Activated T-helper 1 cell treated with anti-CD3 and anti-CD28 coated beads, Interleukin-12 subunit alpha, Interleukin-12 subunit beta, Interleukin-2, Interleukin-4 antibody, amounts not matched to agents 30 ng/mL and 10 ng/mL and 1 ng/mL, durations not matched to agents 14 hours and 24 hours and 36 hours (primary cell): ENCODE data around the gene GLIS2. TPM values are rescaled to one million over a fixed set of nuclear protein-coding genes. Genes with fewer than 3 reads are reported as not detected.

ENCODE experiments used
- DNase-seq: peaks from one replicate; pipeline ENCODE4 v3.0.0; 2021; ENCODE audit warnings: low spot score
- H3K27ac Mint-ChIP-seq: one replicate; pipeline ENCODE4 v1.8.0; 2021; ENCODE audit warnings: mild to moderate bottlenecking, mixed read lengths
- H3K27me3 Mint-ChIP-seq: one replicate; pipeline ENCODE4 v1.8.0; 2022; ENCODE audit warnings: mild to moderate bottlenecking, moderate library complexity, mixed read lengths; ENCODE audit not compliant: insufficient read depth
- H3K36me3 Mint-ChIP-seq: one replicate; pipeline ENCODE4 v1.8.0; 2021; ENCODE audit warnings: low read depth, mixed read lengths
- H3K4me1 Mint-ChIP-seq: one replicate; pipeline ENCODE4 v1.8.0; 2021; ENCODE audit warnings: low read depth, mixed read lengths
- H3K4me3 Mint-ChIP-seq: one replicate; pipeline ENCODE4 v1.8.0; 2021; ENCODE audit warnings: mild to moderate bottlenecking, moderate library complexity, mixed read lengths
- H3K9me3 Mint-ChIP-seq: one replicate; pipeline ENCODE4 v1.8.0; 2021; ENCODE audit warnings: mixed read lengths
- intact Hi-C: fragments of 100-400 bp; cut with micrococcal nuclease; formaldehyde crosslinking; loops from one replicate; pipeline ENCODE4 v1.15.1; 2024
- total RNA-seq: library from RNA; stranded (reverse); gene quantifications from 2 replicates; pipeline ENCODE4 v1.2.3, GENCODE V29; 2022

Gene GLIS2
- total RNA-seq, 1 donor from 2014 or later, result 0.54 TPM

DNA sequence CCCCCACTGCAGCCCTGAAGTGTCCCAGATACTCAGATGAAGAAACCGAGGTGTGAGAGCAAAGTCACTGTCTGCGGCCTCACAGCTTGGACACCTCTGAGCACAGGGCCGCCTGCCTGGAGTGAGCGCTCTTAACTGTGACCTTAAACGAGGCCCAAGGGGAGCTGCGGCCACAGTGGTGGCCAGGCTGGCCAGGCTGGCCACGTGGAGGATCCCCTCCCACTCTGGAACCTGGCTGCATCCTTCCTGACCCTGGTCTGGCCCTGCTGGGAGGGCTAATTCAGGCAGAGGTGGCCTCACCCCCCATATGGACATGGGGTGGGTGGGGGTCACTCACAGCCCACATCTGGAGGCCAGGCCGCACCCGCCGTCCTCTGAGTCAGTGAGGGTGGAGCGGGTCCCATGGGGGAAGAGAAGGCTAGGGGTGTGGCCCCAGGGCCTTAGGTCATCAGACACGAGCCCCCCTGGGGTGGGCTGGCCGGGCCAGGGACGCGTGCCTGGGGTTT lies 62.3 kb downstream of the GLIS2 start:
- Mint-ChIP-seq H3K4me3 (no peak overlapping the region), H3K9me3 (no peaks in the 10 kb centered on the region), H3K36me3 (no peaks in the 10 kb centered on the region), H3K27ac (no peak overlapping the region), H3K27me3 (no peaks in the 10 kb centered on the region), H3K4me1 (no peaks in the 10 kb centered on the region)
- no peak for DNase-seq
- intact Hi-C loops, result no loop called here

DNA sequence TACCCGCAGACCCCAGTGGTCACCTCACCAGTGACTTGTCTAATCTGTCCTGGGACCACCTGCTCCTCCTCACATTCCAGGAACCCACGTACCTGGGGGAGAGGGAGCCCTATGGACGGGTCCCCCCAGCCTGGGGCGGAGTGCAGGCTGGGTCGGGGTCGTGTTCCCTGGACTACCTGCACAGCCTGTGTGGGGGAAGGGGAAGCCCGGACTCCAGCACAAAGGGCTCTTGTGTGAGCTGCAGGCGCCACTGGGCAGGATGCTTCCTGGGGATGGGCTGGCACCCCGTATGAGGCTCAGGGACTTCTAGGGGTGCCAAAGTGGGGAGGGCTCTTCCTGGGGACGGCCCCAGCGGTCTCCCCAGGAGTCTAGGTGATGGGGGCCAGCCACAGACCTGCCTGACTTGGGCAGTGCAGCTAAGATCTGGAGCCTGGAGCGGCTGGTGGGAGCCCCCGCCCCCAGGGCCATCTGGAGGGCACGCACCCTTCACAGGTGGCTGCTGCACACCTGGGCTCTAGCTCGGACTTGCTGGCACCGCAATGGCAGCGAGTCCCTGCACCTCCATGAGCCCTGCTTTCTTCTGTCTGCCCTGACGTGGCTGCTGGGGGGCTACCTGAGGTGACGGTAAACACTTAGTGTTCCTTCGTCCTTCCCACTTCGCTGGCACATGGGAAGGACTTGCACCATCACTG lies 63.3 kb downstream of the GLIS2 start:
- no peaks in the 10 kb centered on the region for H3K9me3 Mint-ChIP-seq
- no peaks in the 10 kb centered on the region for H3K4me1 Mint-ChIP-seq
- H3K4me3 Mint-ChIP-seq, result no peak overlapping the region
- intact Hi-C loops, result no loop called here
- H3K27ac Mint-ChIP-seq, result no peak overlapping the region
- no peak for DNase-seq
- H3K36me3 Mint-ChIP-seq, result no peaks in the 10 kb centered on the region
- no peaks in the 10 kb centered on the region for H3K27me3 Mint-ChIP-seq

DNA sequence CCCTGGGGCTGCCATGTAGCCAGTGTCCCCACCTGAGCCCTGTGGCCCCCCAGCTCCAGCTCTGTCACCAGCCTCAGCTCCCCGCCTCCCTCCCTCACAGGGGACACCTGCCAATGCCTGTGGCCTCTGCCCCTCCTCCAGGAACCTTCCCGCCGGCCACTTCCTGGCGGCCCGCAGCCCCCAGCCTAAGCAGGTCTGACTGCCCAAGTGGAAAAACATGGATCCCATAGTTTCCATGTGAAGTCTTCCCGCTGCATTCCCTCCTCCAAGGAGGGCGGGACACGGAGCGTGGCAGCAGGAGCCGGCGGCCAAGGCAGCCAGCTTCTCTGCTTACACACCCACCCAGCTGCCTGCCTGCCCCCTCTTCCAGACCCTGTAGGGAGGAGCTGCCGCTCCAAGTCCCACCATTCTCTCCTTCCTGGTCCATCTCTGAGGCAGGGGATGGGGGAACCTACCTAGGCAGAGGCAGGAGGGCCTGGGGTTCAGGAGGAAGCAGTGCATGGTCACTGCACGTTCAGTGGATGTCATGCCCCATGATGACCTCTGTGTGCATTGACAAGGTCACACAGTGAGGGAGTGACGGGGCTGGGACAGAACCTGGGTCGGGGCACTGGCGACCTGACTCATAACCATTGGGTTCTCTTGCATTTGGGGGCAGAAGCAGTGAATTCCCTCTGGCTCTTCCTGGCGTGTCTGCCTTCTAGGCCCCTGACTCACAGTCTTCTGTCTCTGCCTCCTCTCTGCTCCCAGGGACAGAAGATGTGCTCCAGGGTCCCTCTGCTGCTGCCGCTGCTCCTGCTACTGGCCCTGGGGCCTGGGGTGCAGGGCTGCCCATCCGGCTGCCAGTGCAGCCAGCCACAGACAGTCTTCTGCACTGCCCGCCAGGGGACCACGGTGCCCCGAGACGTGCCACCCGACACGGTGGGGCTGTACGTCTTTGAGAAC lies 64.5 kb downstream of the GLIS2 start:
- Mint-ChIP-seq H3K36me3 (no peaks in the 10 kb centered on the region), H3K27ac (no peak overlapping the region), H3K27me3 (no peaks in the 10 kb centered on the region), H3K4me3 (no peak overlapping the region), H3K4me1 (no peaks in the 10 kb centered on the region), H3K9me3 (no peaks in the 10 kb centered on the region)
- intact Hi-C loops, result no loop called here
- no peak for DNase-seq

DNA sequence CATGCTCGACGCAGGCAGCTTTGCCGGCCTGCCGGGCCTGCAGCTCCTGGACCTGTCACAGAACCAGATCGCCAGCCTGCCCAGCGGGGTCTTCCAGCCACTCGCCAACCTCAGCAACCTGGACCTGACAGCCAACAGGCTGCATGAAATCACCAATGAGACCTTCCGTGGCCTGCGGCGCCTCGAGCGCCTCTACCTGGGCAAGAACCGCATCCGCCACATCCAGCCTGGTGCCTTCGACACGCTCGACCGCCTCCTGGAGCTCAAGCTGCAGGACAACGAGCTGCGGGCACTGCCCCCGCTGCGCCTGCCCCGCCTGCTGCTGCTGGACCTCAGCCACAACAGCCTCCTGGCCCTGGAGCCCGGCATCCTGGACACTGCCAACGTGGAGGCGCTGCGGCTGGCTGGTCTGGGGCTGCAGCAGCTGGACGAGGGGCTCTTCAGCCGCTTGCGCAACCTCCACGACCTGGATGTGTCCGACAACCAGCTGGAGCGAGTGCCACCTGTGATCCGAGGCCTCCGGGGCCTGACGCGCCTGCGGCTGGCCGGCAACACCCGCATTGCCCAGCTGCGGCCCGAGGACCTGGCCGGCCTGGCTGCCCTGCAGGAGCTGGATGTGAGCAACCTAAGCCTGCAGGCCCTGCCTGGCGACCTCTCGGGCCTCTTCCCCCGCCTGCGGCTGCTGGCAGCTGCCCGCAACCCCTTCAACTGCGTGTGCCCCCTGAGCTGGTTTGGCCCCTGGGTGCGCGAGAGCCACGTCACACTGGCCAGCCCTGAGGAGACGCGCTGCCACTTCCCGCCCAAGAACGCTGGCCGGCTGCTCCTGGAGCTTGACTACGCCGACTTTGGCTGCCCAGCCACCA lies 65.4 kb downstream of the GLIS2 start:
- intact Hi-C loops, result no loop called here
- Mint-ChIP-seq H3K4me3 (no peak overlapping the region), H3K4me1 (no peaks in the 10 kb centered on the region), H3K9me3 (no peaks in the 10 kb centered on the region), H3K27ac (no peak overlapping the region), H3K27me3 (no peaks in the 10 kb centered on the region), H3K36me3 (peaks cover 3% of the 10 kb centered on the region)
- DNase-seq, result no peak

DNA sequence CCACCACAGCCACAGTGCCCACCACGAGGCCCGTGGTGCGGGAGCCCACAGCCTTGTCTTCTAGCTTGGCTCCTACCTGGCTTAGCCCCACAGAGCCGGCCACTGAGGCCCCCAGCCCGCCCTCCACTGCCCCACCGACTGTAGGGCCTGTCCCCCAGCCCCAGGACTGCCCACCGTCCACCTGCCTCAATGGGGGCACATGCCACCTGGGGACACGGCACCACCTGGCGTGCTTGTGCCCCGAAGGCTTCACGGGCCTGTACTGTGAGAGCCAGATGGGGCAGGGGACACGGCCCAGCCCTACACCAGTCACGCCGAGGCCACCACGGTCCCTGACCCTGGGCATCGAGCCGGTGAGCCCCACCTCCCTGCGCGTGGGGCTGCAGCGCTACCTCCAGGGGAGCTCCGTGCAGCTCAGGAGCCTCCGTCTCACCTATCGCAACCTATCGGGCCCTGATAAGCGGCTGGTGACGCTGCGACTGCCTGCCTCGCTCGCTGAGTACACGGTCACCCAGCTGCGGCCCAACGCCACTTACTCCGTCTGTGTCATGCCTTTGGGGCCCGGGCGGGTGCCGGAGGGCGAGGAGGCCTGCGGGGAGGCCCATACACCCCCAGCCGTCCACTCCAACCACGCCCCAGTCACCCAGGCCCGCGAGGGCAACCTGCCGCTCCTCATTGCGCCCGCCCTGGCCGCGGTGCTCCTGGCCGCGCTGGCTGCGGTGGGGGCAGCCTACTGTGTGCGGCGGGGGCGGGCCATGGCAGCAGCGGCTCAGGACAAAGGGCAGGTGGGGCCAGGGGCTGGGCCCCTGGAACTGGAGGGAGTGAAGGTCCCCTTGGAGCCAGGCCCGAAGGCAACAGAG lies 66.3 kb downstream of the GLIS2 start:
- no peak overlapping the region for H3K4me3 Mint-ChIP-seq
- H3K36me3 Mint-ChIP-seq, result peaks cover 3% of the 10 kb centered on the region
- H3K27ac Mint-ChIP-seq, result no peak overlapping the region
- no peaks in the 10 kb centered on the region for H3K9me3 Mint-ChIP-seq
- H3K27me3 Mint-ChIP-seq, result no peaks in the 10 kb centered on the region
- no peaks in the 10 kb centered on the region for H3K4me1 Mint-ChIP-seq
- intact Hi-C loops, result no loop called here
- DNase-seq, result no peak

DNA sequence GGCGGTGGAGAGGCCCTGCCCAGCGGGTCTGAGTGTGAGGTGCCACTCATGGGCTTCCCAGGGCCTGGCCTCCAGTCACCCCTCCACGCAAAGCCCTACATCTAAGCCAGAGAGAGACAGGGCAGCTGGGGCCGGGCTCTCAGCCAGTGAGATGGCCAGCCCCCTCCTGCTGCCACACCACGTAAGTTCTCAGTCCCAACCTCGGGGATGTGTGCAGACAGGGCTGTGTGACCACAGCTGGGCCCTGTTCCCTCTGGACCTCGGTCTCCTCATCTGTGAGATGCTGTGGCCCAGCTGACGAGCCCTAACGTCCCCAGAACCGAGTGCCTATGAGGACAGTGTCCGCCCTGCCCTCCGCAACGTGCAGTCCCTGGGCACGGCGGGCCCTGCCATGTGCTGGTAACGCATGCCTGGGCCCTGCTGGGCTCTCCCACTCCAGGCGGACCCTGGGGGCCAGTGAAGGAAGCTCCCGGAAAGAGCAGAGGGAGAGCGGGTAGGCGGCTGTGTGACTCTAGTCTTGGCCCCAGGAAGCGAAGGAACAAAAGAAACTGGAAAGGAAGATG lies 67.0 kb downstream of the GLIS2 start:
- no peak overlapping the region for H3K27ac Mint-ChIP-seq
- no peaks in the 10 kb centered on the region for H3K27me3 Mint-ChIP-seq
- no peaks in the 10 kb centered on the region for H3K9me3 Mint-ChIP-seq
- no peaks in the 10 kb centered on the region for H3K4me1 Mint-ChIP-seq
- intact Hi-C loops, result no loop called here
- DNase-seq, result no peak
- peaks cover 3% of the 10 kb centered on the region for H3K36me3 Mint-ChIP-seq
- no peak overlapping the region for H3K4me3 Mint-ChIP-seq

DNA sequence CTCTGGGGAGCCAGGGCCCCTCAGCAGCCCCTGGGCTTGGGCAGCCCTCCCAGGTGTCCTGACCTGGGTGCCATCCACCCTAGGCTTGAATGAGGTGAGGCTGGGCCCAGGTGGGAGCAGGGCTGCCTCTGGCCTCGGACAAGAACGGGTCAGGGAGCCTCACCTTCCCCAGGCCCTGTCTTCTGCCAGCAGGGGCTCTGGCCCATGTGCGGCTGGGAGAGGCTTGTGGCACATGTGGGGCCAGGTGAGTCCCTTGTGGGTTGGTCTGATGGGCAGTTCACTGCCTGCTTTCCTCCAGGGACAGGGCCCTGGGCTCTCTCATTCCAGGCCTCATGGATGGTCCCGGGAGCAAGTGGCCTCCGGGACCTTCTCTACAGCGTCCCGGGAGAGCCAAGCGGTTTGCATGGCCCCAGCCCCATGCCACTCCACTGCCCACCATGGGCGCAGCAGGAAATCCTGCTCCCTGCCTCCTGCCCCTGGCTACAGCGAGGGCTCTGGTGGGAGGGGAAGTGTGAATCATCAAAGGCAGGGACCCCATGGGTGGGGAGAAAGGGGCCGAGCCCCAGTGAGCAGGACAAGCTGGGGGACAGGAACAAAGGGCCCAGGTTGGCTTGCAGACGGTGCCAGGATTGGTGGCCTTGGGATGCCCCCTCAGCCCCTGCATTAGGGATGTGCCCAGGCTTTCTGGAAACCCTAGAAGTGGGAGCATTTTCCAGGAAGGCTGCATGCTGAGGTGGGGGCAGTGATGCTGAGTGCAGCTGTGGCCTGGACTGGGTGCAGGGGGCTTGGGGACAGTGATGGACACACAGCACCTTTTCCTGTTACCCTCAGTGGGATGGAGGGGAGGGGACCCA lies 68.0 kb downstream of the GLIS2 start:
- no peak for DNase-seq
- Mint-ChIP-seq H3K27ac (no peak overlapping the region), H3K27me3 (no peaks in the 10 kb centered on the region), H3K9me3 (no peaks in the 10 kb centered on the region), H3K36me3 (peaks cover 3% of the 10 kb centered on the region), H3K4me1 (no peaks in the 10 kb centered on the region), H3K4me3 (no peak overlapping the region)
- intact Hi-C loops, result no loop called here

DNA sequence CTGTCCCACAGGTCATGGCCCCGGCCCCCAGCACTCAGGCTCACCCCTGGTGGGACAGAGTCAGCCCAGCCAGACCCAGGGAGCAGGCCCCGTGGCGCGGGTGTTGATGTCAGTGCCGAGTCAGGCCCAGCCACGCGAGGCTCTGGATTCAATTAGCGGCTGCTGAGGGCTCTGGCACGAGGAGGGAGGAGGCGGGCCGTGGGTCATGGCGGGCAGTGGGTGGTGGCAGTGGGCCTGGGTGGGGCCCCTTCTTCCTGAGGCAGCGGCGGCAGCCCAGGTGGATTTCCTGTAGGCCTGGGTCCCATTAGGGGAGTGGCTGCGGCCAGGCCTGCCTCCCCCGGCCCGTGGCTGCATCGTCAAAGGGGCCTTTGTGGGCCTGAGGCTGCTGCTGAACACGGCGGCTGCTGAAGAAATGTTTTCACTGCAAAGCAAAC lies 68.7 kb downstream of the GLIS2 start:
- peaks cover 4% of the 10 kb centered on the region for H3K36me3 Mint-ChIP-seq
- H3K27me3 Mint-ChIP-seq, result no peaks in the 10 kb centered on the region
- no peaks in the 10 kb centered on the region for H3K4me1 Mint-ChIP-seq
- no peak overlapping the region for H3K4me3 Mint-ChIP-seq
- no peak for DNase-seq
- intact Hi-C loops, result no loop called here
- no peak overlapping the region for H3K27ac Mint-ChIP-seq
- H3K9me3 Mint-ChIP-seq, result no peaks in the 10 kb centered on the region

DNA sequence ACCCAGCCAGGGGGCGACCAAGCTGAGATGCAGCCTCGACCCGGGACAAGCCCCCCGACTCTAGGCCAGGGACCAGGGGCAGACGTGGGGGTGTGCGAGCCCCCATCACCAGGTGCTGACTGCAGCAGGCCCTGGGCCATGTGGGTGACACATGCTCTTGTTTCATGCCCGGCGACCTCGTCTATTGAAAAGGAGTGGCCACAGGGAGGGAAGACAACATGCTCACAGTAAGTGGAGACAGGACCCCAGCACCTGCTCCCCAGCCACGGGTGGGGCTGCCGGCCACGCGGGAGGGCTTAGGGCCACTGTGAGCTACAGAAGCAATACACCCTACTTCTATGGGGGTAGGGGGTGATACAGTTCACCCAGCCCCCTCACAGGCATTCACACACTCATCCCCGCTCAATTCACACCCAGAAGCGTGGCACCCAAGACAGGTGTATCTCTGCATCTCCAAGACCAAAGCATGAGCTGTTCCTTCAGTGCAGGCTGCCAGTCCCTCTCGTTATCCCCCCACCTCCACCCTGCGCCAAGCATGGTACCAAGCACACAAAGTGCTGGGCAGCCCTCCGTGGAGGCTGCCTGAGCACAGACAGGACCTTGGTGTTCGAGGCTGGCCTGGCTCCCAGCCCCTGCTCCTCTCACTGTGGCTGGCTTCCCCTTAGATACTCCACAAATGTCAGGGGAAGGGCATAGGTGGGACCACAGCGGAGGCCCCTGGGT lies 69.4 kb downstream of the GLIS2 start:
- Mint-ChIP-seq H3K4me3 (no peak overlapping the region), H3K36me3 (peaks cover 10% of the 10 kb centered on the region), H3K9me3 (no peaks in the 10 kb centered on the region), H3K27ac (no peak overlapping the region), H3K4me1 (no peaks in the 10 kb centered on the region), H3K27me3 (no peaks in the 10 kb centered on the region)
- DNase-seq, result no peak
- intact Hi-C loops, result no loop called here

DNA sequence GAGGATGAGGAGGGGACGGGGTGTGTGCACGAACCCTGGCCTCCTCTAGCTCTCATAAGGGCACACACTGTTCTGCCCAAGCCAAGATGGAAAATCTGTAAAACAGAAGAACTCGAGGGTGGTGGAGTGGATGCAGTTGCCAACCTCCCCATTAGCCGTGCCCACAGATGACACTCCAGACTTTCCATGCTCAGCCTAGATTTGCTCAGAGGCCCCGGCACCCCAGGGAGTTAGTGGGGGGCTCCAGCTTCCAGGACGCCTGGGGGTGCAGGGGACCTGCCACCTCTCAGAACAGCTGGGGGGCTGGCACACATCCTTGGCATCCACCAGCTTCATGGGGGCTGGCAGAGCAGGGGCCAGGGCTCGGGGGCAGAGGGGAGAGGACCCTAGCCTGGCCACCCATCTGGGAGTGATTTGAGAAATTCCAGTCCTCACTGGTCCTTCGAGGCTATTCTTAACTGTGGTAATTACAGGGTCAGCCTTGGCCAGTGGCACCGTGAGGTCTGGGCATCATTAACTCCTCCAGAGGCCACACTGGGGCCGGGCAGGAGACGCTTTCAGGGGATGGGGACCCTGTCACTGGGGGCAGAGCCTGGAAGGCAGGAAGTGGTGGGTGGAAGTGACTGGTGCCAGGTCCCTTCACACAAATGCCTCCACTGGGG lies 70.1 kb downstream of the GLIS2 start:
- intact Hi-C loops, result no loop called here
- Mint-ChIP-seq H3K4me3 (no peak overlapping the region), H3K27ac (no peak overlapping the region), H3K36me3 (peaks cover 10% of the 10 kb centered on the region), H3K27me3 (no peaks in the 10 kb centered on the region), H3K4me1 (no peaks in the 10 kb centered on the region), H3K9me3 (no peaks in the 10 kb centered on the region)
- DNase-seq, result no peak
